Neural cell (in vitro differentiated cells): ENCODE measurements around the gene EIF5.

Experiments used
- CTCF ChIP-seq: fragments of 450-650 bp; IDR thresholded peaks from 2 replicates; pipeline ENCODE4 v1.5.1; 2014; ENCODE audit warnings: antibody characterized with exemption, mild to moderate bottlenecking, moderate library complexity; ENCODE audit not compliant: poor library complexity, severe bottlenecking
- EP300 ChIP-seq: fragments of 450-650 bp; conservative IDR thresholded peaks from 2 replicates; pipeline ENCODE4 v1.6.1; 2014; ENCODE audit warnings: antibody characterized with exemption, mild to moderate bottlenecking, moderate library complexity; ENCODE audit not compliant: poor library complexity, severe bottlenecking

- no peak for TF ChIP-seq EP300
- no peak for TF ChIP-seq CTCF
Measured at GRCh38 chr14:103372017-103372416, 38.0 kb downstream of the EIF5 start.
